ENCODE measurements around the gene DAD1.

Gene DAD1

GRCh38 chr14:22566845-22567244, 22.2 kb downstream of the DAD1 start:
- DNase-seq = peak; percentile 26

- peak; percentile 28 for DNase-seq
Observed at GRCh38 chr14:22566266-22566665, 22.8 kb downstream of the DAD1 start.

GRCh38 chr14:22565391-22565945, 23.6 kb downstream of the DAD1 start:
- peak; percentile 8 for DNase-seq

GRCh38 chr14:22564463-22564862, 24.6 kb downstream of the DAD1 start:
- DNase-seq = no peak

- DNase-seq = peak; percentile 45
Observed at GRCh38 chr14:22563987-22564386, 25.0 kb downstream of the DAD1 start.

- DNase-seq = peak; percentile 78
Observed at GRCh38 chr14:22561661-22562579, 27.1 kb downstream of the DAD1 start.

- no peak for DNase-seq
Observed at GRCh38 chr14:22561366-22561660, 27.7 kb downstream of the DAD1 start.

- peak; percentile 50 for DNase-seq
Observed at GRCh38 chr14:22560662-22561365, 28.2 kb downstream of the DAD1 start.

GRCh38 chr14:22559041-22559440, 30.0 kb downstream of the DAD1 start:
- no peak for DNase-seq

- peak; percentile 71 for DNase-seq
Observed at GRCh38 chr14:22558221-22558913, 30.7 kb downstream of the DAD1 start.

GRCh38 chr14:22557846-22558220, 31.2 kb downstream of the DAD1 start:
- DNase-seq = peak; percentile 10

GRCh38 chr14:22556990-22557623, 31.9 kb downstream of the DAD1 start:
- DNase-seq = peak; percentile 98

GRCh38 chr14:22556021-22556989, 32.7 kb downstream of the DAD1 start:
- peak; percentile 96 for DNase-seq

GRCh38 chr14:22555384-22556011, 33.5 kb downstream of the DAD1 start:
- DNase-seq = peak; percentile 70

GRCh38 chr14:22554498-22555383, 34.3 kb downstream of the DAD1 start:
- DNase-seq = peak; percentile 64

- peak; percentile 43 for DNase-seq
Observed at GRCh38 chr14:22553861-22554497, 35.0 kb downstream of the DAD1 start.

GRCh38 chr14:22553445-22553844, 35.6 kb downstream of the DAD1 start:
- DNase-seq = peak; percentile 26

- no peak for DNase-seq
Observed at GRCh38 chr14:22552827-22553076, 36.3 kb downstream of the DAD1 start.

- peak; percentile 30 for DNase-seq
Observed at GRCh38 chr14:22552001-22552826, 36.8 kb downstream of the DAD1 start.
